Activated naive CD4-positive, alpha-beta T cell treated with Interleukin-2 at 50 U/mL for 16 hours (primary cell): ENCODE measurements around the gene TWNK.
"Not testable (repeated sequence)": the region's sequence is repeated elsewhere in the genome, so short reads cannot be mapped to it uniquely, and the experiment has no call there.

Source experiments
- DNase-seq: peaks from one replicate; pipeline ENCODE4 v3.0.0-alpha.2; 2020

Gene TWNK

DNA sequence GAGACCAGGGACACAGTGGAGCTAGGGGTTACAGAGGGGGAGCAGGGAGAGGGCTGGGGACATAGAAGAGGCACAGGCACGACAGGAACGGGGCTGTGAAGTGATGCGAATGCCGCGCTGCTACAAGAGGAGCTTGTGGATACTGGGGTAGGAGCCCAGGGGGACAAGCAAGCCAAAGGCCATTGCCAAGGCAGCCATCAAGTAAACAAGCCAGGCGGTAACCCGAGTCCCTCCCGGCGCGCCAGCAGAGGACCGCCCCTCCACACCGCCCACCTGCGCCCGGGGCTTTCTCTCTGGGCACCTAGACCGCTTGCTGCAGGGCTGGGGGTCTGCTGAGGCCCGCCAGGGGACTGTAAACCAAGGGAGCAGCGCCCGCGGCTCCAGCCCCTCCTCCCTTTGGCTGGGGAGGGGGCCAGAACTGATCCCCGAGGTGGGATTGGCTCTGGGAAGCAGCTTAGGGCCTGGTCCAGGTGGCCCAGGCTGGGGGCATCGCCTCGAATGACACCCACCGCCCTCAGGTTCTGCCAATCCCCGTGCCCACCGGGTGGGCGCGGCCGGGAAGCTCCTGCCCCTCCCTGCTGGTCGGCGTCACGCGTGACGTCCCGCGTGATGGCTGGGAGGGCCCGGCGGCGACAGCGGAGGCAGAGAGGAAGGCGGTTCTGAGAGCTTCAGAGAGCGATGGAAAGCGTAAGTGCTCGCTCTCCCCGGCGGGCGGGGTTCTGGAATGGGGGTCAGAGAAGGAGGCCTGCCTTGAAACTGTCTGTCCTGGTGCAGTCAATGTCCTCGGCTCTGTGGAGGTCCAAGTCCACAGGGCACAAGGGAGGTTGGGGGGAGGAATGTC lies 44.7 kb downstream of the TWNK start:
- peak; percentile 79 for DNase-seq

DNA sequence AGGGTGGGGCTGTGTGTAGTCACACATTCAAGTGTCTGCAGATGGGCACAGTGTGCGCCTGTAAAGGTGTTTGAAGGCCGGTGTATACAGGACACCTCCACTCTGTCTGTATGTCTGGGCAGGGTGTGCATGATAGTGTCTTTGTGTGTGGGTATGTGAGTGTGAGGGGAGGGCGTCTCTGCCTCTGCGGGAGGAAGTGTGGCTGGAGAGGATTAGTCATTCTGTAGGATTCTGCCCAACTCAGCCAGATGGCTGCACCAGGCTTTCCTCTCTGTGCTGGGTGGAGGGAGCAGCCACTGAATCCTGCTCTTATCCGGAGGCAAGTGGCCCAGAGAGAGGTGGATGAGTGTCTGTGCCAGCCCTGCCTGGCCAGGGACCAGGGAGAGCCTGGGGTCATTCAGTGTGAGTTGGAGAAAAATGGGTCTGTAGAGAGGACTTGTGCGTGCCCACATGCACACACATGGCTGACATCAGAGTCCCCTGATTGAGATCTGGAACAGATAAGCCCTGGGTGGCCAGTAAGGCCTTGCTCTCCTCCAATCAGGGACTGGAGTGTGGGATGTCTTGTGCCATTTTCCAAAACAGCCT lies 45.4 kb downstream of the TWNK start:
- peak; percentile 65 for DNase-seq

DNA sequence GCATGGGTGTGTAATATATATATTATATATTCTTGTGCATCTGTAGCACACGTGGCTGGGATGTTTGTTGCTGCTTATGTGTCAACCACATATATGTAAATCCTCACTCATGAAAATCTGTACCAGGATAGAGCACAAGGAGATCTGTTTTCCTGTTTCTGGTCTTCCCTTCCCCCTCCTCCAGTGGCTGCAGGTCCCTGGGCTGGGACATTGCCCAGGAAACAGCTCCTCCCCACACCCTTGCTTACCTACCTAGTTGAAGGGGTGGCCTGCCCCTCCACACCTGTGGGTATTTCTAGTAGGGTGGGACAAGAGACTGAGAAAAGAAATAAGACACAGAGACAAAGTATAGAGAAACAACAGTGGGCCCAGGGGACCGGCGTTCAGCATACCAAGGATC lies 45.9 kb downstream of the TWNK start:
- no peak for DNase-seq

DNA sequence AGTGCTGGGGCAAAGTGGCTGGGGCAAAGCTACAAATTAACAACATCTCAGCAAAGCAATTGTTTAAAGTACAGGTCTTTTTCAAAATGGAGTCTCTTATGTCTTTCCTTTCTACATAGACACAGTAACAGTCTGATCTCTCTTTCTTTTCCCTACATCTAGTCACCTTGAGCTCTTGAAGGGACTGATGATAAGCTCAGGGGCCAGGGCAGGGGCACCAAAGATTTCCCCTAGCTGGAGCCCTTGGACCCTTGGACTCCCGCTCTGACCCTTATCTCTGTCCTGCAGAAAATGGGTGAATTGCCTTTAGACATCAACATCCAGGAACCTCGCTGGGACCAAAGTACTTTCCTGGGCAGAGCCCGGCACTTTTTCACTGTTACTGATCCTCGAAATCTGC lies 47.1 kb downstream of the TWNK start:
- not testable (repeated sequence) for DNase-seq

DNA sequence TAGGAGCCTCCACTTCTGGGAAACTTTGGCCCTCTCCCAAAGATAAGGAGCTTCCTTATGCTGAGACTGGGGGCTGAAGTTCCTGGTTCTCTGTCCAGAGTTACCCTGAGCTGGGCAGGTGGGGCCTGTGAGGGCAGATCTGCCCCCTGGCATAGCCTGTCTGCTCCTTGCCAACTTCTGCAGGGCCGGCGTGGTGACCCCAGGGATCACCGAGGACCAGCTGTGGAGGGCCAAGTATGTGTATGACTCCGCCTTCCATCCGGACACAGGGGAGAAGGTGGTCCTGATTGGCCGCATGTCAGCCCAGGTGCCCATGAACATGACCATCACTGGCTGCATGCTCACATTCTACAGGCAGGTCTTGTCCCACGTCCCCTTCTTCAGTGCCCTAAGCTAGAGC lies 48.0 kb downstream of the TWNK start:
- no peak for DNase-seq

DNA sequence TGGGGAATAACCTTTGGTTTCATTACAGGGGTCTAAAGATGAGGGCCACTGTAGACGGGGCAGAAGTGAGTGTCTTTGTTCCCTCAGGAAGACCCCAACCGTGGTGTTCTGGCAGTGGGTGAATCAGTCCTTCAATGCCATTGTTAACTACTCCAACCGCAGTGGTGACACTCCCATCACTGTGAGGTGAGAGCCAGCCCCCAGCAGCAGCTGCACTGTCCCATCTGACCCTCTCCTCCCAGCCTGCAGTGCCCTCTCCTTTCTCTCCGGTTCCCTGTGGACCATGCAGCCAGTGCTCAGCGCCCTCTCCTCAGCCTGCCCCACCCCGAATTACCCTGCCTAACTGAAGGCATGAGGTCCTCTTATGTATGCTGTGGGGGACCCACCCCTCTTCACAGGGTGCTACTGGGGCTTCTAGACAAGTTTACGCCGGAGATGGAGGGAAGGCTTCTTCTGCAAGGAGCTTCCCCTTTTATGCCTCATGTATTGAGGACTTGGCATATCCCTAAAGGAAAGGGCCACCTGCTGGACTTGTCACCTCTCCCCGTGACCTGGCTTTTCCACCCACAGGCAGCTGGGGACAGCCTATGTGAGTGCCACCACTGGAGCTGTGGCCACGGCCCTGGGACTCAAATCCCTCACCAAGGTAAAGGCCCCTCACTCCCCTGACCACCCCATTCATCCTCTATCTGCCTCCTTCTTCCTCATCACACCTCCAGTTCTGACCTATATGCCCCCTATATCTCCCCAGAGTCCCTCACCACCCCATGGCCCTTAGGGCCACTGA lies 48.8 kb downstream of the TWNK start:
- DNase-seq = no peak

DNA sequence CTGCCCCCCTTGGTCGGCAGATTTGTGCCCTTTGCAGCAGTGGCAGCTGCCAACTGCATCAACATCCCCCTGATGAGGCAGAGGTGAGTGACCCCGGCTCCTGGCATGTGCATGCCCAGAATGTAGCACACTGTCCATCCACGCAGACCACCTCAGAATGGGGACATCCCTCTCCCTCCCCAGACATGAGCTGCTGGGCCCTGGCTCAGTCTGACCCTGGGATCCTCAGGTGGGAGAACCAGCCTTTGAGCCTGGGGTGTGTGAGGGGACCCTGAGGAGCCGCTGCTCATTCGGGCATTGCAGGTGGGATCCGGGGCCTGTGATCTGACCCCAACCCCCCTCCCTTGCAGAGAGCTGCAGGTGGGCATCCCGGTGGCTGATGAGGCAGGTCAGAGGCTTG lies 49.4 kb downstream of the TWNK start:
- no peak for DNase-seq

DNA sequence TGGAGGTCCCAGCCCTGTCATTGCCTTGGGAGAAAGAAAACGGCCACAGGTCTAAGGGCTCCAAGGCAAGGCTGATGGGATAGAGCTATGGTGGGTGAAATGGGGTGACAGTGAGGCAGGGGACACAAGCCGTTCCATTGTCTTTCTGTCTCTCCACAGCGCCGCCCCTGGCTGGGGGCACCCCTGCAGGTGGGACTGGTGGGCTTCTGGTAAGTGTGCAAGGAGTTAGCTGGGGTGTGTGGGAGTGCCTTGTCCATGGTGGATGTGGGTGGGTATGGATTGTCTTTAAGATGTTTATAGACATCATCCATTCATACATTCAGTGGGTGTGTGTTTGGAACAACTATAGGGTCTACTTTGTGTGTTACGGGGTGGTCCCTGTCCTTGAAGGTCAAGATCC lies 51.1 kb downstream of the TWNK start:
- DNase-seq = no peak

DNA sequence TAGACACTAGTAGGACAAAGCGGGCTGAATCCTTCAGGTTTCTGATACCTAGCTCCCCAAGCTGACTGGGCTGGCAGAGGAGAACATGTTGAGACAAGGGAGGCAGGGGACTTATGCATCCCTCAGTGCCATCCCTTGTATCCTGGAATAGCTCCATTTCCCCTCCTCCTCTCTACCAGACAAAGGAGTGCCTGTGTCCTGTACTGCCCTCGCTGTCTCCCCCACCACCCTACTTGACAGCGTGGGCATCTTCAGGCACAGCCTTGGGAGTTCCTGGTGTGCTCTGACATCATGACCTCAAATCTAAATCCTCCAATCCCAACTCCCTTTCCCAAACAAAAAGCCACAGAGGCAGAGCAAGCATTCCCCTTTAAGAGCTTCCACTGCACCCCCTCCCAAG lies 52.7 kb downstream of the TWNK start:
- DNase-seq = no peak

DNA sequence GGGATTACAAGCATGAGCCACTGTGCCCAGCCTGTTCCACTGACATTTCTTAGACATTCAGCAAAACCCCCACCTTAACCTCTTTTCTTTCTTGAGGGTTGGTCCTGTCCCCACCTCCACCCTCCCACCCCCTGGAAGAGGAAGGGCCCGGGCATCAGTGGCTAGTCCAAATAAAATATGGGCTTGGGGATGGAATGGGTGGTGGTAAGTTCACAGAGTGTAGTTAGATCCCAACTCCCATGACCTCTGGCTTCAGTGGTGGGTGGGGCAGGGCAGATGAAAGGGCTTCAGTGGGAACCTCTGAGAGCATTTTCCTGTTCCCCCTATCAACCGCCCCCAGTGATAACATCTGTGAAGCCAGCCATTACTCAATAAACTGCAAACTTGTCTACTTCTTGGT lies 53.5 kb downstream of the TWNK start:
- DNase-seq = no peak

DNA sequence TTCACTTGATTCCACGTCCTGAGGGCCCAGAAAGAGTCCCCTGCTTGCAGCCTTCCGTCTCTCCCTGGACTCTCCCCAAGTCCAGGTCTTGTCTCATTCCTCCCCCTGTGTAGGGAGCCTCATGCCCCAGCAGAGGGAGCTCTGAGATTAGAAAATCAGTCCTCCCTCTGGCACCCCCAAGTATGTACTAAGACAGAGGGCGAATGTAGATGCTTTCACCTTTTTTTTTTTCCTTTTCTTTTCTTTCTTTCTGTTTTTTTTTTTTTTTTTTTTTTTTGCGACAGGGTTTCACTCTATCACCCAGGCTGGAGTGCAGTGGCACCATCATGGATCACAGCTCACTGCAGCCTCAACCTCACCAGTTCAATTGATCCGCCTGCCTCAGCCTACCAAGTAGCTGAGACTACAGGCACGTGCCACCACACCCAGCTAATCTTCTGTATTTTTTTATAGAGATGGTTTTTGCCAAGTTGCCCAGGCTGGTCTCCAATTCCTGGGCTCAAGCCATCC lies 54.0 kb downstream of the TWNK start:
- peak; percentile 77 for DNase-seq

DNA sequence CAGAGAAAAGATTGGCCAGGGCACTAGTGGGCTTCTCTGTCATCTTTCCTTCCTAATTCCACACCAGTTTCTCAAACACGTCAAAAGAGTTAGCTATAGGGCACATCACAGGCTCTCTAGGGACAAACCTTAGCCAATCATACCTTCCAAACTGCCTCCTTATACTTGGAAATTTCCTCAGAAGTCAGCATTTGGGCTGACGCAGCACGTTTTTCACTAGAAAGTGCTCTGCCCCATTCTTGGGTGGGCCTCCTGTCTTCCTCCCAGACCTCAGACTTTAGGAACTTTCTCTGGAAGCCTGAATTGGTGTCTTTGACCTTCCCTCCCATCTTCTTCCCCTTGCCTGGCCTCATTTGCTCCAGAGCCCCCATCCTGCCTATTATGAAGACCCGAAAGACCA lies 54.8 kb downstream of the TWNK start:
- no peak for DNase-seq

DNA sequence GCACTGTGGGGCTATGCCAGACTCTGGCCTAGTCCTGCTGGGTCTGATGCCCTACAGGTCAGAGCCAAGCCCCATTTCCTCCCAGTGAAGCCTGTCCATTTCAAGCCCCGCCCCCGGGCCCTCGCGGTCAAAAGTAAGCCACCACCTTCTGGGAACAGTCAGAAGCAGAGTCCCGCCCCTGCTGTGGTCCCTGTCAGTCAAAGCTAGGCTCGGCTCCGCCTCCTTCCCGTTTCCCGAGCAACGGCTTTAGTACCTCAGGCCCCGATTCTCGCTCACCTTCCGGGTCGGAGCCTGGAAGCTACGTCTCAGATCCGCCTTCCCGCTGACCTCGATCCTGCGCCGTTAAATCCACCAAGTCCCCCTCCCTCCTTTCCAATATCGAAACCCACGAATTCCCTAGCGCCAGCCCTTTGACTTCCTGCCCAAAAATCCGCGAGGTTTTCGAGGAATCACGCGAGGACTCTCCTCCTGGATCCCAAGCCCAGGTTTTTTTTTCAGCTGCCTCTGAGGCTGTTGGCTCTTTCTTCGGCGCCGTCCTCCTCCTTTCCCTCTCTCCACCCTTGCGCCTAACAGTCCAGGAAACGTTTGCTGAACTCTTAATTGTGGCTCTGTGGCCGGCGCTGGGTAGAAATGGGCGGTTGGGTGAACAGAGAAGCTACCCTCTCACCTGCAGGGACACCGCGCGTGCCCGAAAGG lies 55.5 kb downstream of the TWNK start:
- DNase-seq = peak; percentile 92

DNA sequence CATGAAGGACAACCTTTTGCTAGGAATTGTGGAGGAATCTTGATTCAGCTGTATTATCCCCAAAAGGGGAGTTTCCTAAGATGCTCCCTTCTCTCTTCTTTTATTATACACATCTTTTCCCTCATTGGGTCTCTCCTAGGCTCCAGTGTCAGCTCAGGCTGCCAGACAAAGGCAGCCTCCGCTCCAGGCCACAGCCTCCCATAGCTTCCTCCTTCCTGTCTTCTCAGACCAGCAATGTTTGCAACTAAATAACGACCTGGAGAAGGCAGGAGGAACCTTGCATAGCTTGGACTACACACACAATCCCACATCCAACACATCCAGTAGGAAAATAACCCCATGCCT lies 56.0 kb downstream of the TWNK start:
- DNase-seq = no peak
